Heart left ventricle (tissue), 13 donors: ENCODE data around the gene GAL3ST1.

Source experiments
- POLR2A ChIP-seq, 2 donors: fragments of 450-650 bp; IDR thresholded peaks; one replicate each; pipeline ENCODE4 v1.6.1; 2017; ENCODE audit warnings: antibody characterized with exemption in 2 of 2, mild to moderate bottlenecking in 2 of 2, moderate library complexity in 2 of 2
- TF ChIP-seq, protein P1 (sequence below), 12 donors: fragments of 200-600 bp; sonication (generic) in 4 of 12; IDR thresholded peaks; one replicate each; pipeline versions ENCODE4 v1.5.0 to v1.8.0; 2018 to 2022; ENCODE audit warnings: antibody characterized with exemption in 12 of 12, mild to moderate bottlenecking in 5 of 12
- donor health status: ischemic (EF 13 %, LVEDD 7.1; RV severe dilation, severe dysfunction).
- donor health status: DM: no; HTN: yes; CAD: no.
- donor health status: DM: no; HTN: no; CAD: no.
- donor health status: ischemic (EF 25% LVEDD 6.9; RV normal size, moderate dysfunction).
- donor health status: ischemic (EF 25% LVEDD 5.7; RV mildly dilated, moderate dysfunction).
- donor health status: ischemic (EF 35%, LVEDD 5.7; RV mildly dilated, moderate dysfunction).
- donor health status: nonischemic (EF 11% LVEDD 7.7; RV severe dilation, severe dysfunction).
- donor health status: DM: yes; HTN: yes; CAD: no.
- donor health status: PGD.
- donor health status: ischemic (EF 29% LVEDD 5.4; RV normal size, mild dysfunction).
- donor health status: nonischemic (EF 23%, LVEDD 6.1; RV moderate dilation, normal function).

DNA sequence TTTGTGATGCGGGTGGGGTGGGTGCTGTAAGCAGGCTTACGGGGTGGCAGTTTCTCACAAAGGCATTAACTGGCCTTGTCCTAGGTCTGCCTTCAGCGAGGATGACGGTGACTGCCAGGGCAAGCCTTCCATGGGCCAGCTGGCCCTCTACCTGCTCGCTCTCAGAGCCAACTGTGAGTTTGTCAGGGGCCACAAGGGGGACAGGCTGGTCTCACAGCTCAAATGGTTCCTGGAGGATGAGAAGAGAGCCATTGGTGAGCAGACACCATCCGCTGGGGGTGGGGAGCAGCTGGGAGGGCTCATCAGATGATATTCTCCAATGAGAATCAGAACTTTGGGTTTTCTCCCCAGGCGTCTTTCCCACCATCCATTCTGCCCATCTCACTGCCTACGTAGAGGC, 38.3 kb upstream of the GAL3ST1 start:
- TF ChIP-seq, protein P1, sequence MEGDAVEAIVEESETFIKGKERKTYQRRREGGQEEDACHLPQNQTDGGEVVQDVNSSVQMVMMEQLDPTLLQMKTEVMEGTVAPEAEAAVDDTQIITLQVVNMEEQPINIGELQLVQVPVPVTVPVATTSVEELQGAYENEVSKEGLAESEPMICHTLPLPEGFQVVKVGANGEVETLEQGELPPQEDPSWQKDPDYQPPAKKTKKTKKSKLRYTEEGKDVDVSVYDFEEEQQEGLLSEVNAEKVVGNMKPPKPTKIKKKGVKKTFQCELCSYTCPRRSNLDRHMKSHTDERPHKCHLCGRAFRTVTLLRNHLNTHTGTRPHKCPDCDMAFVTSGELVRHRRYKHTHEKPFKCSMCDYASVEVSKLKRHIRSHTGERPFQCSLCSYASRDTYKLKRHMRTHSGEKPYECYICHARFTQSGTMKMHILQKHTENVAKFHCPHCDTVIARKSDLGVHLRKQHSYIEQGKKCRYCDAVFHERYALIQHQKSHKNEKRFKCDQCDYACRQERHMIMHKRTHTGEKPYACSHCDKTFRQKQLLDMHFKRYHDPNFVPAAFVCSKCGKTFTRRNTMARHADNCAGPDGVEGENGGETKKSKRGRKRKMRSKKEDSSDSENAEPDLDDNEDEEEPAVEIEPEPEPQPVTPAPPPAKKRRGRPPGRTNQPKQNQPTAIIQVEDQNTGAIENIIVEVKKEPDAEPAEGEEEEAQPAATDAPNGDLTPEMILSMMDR (IDR thresholded peaks at IDR 0.05): no peak
- TF ChIP-seq POLR2A (IDR thresholded peaks at IDR 0.05): no peak
